HG03469 (cell line): ENCODE results near the gene CFAP68.
A peak's percentile ranks its signal among the peaks of the same experiment; 100 is the strongest.

ENCODE experiments used
- ATAC-seq: cut with Tn5 transposase; IDR thresholded peaks from one replicate; pipeline ENCODE4 v1.9.1; 2021; ENCODE audit warnings: mild to moderate bottlenecking, moderate library complexity, moderate number of reproducible peaks; ENCODE audit not compliant: unreplicated experiment

Gene CFAP68

GRCh38 chr11:111878849-111879636, at the start of gene CFAP68, which contains the start of gene FDXACB1:
Gene CFAP68, plus strand, starts transcription at chr11:111879541. Its CDS starts 20 bp downstream, at chr11:111879561.
Gene FDXACB1, minus strand, starts transcription at chr11:111879165. Its CDS starts 33 bp downstream, at chr11:111879132.
- ATAC-seq = peak; percentile 70

GRCh38 chr11:111833524-111833923, 45.8 kb upstream of the CFAP68 start:
- ATAC-seq = no peak

- no peak for ATAC-seq
Observed at GRCh38 chr11:111834432-111835163, 44.7 kb upstream of the CFAP68 start.

DNA sequence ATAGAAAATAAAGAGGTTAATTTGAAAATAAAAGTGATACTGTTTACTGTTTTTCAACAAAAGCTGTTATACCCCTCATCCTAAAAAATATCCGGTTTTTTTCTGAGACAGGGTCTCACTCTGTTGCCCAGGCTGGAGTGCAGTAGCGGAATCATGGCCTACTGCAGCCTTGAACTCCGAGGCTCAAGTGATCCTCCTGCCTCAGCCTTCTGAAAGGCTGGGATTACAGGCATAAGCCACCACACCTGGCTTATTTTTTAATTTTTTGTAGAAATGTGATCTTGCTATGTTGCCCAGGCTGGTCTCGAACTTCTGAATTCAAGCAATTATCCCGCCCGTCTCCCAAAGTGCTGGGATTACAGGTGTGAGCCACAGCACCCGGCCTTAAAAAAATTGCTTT, 43.7 kb upstream of the CFAP68 start:
- ATAC-seq = no peak

GRCh38 chr11:111836162-111836561, 43.2 kb upstream of the CFAP68 start:
- no peak for ATAC-seq

GRCh38 chr11:111836721-111837120, 42.6 kb upstream of the CFAP68 start:
- peak; percentile 51 for ATAC-seq

DNA sequence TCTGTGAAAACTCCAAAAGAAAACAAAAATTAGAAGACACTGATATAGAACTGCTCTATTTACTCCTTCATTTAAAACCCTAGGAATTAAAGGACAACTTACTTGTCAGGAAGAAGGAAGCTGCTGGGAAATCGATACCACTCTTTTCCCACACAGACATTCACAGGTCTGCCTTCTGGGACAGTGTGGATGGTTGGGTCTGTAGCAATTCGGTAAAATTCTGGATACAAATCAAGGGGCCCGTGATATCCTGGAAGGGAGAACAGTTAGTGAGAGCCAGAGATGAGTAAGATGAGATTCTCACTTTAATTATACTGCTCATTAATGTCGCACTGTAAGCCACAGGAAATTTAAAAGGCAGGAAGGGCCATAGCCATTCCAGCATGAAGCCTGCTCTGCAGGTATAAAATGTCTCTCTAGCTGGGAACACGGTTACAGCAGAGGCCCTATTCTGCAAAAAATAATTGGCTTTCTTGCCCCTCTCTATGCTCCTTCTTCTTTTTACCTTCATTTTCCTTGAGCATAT, 41.9 kb upstream of the CFAP68 start:
- no peak for ATAC-seq

DNA sequence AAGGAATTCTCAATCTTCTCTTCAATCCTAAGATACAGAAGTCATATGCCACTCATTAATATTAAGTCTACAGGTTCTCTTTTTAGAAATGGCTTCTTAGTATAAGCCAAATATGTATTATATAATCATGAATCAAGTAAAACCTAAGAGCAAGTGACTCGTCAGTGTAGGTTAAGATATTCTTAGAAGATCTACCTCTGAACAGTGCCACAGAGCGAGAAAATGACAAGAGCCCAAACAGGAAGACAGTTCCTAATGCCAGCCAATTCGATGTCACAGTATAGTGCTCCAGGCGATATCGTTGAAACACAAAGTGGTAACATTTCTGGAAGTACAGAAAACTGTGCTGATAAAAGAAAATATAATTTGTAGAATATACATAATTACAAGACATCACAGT, 41.3 kb upstream of the CFAP68 start:
- ATAC-seq = no peak

DNA sequence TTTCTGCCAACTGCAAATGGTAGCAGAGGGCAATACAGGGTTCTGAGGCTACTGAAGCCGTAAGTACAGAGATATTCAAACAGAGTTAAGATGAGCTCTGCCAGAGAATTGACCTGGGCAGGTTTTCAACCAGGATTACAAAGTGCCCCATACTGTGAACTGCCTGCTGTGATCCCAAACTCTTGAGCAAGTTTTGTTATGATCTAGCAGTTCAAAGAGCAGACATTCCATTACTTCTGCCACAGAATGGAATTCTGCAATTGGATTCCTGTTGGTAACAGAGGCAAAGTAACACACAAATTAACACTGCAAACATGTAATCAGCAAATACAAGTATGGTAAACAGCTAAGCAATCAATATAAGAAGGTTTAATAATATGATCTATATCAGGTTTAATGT, 39.2 kb upstream of the CFAP68 start:
- no peak for ATAC-seq

GRCh38 chr11:111841370-111842053, 37.8 kb upstream of the CFAP68 start:
- no peak for ATAC-seq

DNA sequence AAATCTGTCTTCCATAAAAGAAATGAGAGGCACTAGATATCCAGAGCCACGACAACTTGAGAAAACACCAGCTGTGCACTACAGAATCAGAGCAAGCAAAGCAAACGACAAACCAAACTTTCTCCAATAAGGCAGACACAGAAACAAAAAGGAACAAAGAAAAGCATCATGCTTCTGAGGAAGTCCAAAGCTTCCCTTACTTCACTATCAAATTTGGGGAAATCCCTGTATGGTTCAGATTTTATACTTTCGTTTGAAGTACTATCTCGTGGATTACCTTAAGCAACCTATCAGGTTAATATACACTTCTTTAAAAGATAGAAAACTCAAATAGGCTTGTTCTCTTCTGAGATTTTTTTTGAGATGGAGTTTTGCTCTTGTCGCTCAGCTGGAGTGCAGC, 35.7 kb upstream of the CFAP68 start:
- no peak for ATAC-seq

DNA sequence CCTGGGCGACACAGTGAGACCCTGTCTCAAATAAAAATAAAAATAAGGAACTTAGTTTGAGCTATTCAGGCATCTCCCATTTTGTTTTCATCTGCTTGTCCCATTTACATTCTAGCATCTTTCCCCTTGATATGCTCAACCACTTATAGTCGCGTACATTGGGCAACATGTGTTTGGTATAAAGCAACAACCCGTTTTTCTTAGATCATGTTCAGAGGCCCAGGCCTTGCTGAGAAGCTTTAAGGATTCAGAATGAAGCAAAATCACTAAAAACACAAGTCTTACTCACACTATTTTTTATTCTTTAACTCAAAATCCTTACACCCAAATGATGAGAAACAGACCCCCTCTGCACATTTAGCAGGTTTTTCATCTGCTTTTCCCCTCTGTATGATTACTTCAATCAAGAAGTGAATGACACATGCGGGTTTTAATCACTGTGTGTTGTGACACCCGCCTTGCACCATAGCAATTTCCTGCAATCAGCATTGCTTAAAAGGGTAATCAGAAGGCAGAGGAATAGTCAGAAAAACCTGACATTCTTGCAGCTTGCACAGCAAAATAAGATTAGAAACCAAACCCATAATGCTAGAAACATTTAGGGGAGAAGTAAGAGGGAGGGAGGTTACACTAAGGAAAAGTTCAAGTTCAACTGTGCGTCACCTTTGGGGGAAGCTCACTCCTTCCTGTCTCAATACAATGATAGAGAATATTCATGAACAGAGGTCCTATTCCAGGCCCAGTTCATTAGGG, 33.9 kb upstream of the CFAP68 start:
- ATAC-seq = no peak

DNA sequence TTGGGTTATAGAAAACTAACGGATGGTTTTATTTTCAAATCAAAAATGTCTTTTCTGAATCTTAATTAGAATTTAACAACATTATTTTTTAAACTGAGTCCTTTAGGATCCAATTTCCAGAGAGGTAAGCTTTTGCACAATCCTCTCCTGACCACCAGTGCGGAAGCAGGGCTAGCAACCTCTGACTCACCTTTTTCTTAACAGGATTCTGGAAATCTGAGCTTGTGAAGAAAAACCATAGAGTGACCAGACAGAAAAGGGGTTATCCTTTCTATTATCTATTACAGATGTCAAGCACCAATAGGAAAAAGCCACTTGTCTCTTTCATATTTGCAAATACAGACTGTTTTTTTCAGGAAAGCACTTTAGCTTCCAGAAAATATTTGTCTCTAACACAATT, 33.3 kb upstream of the CFAP68 start:
- ATAC-seq = no peak

- no peak for ATAC-seq
Observed at GRCh38 chr11:111846636-111847035, 32.7 kb upstream of the CFAP68 start.

GRCh38 chr11:111849631-111850030, 29.7 kb upstream of the CFAP68 start:
- ATAC-seq = no peak

DNA sequence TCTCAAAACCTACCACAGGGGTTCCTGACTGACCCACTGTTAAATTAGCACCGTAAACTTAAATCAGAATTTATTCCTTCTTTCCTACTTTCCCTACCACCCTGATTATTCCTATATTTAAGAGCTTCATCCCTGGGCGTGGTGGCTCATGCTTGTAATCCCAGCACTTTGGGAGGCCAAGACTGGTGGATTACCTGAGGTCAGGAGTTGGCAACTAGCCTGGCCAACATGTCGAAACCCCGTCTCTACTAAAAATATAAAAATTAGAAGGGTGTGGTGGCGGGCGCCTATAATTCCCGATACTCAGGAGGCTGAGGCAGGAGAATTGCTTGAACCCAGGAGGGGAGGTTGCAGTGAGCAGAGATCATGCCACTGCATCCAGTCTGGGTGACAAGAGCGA, 28.3 kb upstream of the CFAP68 start:
- ATAC-seq = no peak

- no peak for ATAC-seq
Observed at GRCh38 chr11:111851636-111852035, 27.7 kb upstream of the CFAP68 start.

GRCh38 chr11:111852103-111852502, 27.2 kb upstream of the CFAP68 start:
- no peak for ATAC-seq

- no peak for ATAC-seq
Observed at GRCh38 chr11:111855506-111855905, 23.8 kb upstream of the CFAP68 start.

DNA sequence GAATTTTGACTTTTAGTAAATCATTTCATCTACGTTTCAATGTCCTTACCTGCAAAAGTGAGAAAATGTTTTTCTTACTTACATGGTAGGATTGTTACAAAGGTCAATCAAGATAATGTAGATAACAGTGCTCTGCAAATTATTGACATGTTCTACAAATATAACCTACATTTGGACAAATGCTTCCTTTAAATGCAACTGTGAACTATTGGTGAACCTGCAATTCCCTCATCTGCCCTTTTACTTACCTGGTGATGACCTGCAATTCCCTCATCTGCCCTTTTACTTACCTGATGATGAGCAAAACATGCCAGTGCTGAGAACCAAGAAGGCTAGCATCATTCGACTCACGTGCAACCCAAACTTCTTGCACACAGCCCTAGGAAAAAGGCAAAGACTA, 19.1 kb upstream of the CFAP68 start:
- ATAC-seq = no peak

- no peak for ATAC-seq
Observed at GRCh38 chr11:111870113-111870512, 9.2 kb upstream of the CFAP68 start.
